RWPE2 (cell line): Measurements from ENCODE around the gene CRTAC1.

ENCODE experiments used
- ATAC-seq: fragments of 200-7000 bp; cut with Tn5 transposase; 3 replicates; pipeline ENCODE4 v1.9.1; 2021; ENCODE audit warnings: low read depth
- DNase-seq: peaks from one replicate; pipeline ENCODE4 v3.0.0-alpha.2; 2020; ENCODE audit warnings: low spot score
- H3K27ac ChIP-seq: fragments of 450-650 bp; 2 replicates; pipeline ENCODE4 v1.5.1; 2017; ENCODE audit warnings: mild to moderate bottlenecking; ENCODE audit not compliant: poor library complexity, severe bottlenecking
- H3K27me3 ChIP-seq: fragments of 250-450 bp; sonication (Bioruptor Pico); 2 replicates; pipeline ENCODE4 v1.5.1; 2021; ENCODE audit warnings: mild to moderate bottlenecking, moderate library complexity; ENCODE audit not compliant: insufficient read depth, poor library complexity, severe bottlenecking
- H3K36me3 ChIP-seq: fragments of 250-450 bp; sonication (Bioruptor Pico); 2 replicates; pipeline ENCODE4 v1.5.1; 2020; ENCODE audit warnings: low read depth, mild to moderate bottlenecking, moderate library complexity
- H3K4me1 ChIP-seq: fragments of 250-450 bp; sonication (Bioruptor Pico); 2 replicates; pipeline ENCODE4 v1.5.1; 2021; ENCODE audit warnings: mild to moderate bottlenecking, moderate library complexity; ENCODE audit not compliant: insufficient read depth, poor library complexity, severe bottlenecking
- H3K4me3 ChIP-seq: fragments of 250-450 bp; sonication (Bioruptor Pico); 2 replicates; pipeline ENCODE4 v1.5.1; 2021; ENCODE audit warnings: mild to moderate bottlenecking, moderate library complexity; ENCODE audit not compliant: severe bottlenecking
- H3K9me3 ChIP-seq: fragments of 250-450 bp; sonication (Bioruptor Pico); 2 replicates; pipeline ENCODE4 v1.5.1; 2021; ENCODE audit warnings: mild to moderate bottlenecking, moderate library complexity; ENCODE audit not compliant: severe bottlenecking
- CTCF ChIP-seq: fragments of 450-650 bp; IDR thresholded peaks from one replicate; pipeline ENCODE4 v1.5.1; 2017; ENCODE audit warnings: mild to moderate bottlenecking, moderate library complexity; ENCODE audit not compliant: poor library complexity, severe bottlenecking

The CRTAC1 gene

DNA sequence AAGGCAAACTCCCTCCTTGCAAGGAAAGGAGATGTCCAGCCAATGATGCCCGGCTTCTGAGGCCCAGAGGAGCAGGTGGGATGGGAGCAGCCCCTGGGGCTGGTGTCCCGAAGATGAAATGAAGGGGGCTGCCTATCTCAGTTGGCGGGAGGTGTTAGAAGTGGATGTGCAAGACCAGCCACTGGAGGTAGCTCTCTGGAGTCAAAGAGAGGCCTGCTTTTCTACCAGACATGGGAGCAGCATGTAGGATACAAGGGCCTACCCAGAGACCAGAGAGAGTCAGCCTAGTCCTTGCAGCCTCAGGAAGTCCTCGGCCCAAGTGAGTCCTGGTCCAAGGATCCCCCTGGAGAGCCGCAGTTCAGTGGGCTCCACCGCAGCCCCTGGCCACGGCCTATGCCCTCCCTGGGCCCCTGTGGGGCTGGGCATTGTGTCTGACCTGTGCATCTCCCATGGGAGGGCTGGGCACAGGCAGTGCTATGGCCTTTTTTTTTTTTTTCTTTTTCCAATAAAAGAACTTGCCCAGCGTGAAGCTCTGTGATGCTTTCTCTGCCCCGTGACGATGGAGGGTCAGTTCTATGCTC lies 163.1 kb downstream of the CRTAC1 start:
- DNase-seq (no peak), ATAC-seq (no peak)
- H3K9me3 ChIP-seq, result no peaks in the 10 kb centered on the region
- no peak overlapping the region for H3K27ac ChIP-seq
- H3K4me3 ChIP-seq, result no peak overlapping the region
- TF ChIP-seq CTCF, result no peak
- H3K27me3 ChIP-seq, result no peaks in the 10 kb centered on the region
- H3K36me3 ChIP-seq, result no peaks in the 10 kb centered on the region
- no peaks in the 10 kb centered on the region for H3K4me1 ChIP-seq

DNA sequence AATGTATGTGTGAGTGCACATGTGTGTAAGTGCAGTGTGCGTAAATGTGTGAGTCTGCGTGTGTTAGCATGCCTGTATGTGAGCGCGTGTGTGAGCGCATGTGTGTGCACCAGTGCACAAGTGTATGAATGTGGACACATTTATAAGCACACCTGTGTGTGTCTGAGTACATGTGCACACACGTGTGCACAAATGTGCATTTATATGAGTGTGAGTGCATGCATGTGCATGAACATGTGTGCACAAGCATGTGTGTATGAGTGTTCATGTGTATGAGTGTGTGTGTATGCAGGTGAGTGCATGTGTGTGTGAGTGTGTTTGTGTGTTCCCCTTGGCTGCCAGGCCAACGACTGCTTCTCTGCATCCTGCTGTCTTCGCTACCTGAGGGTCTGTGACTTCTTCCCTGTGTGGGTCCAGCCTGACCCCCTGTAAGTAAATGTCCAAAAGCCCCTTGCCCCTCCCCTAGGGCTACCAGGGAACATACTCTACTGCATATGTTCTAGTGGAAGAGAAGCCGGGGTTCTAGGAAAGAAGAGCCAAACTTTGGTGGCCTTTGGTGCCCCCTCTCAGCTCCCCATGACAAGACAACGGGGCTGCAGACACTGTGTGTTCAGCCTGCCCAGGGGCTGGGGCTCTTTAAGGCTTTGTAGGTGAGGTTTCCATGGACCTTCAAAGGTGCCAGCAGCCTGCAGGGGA lies 163.7 kb downstream of the CRTAC1 start:
- Histone ChIP-seq H3K36me3 (no peaks in the 10 kb centered on the region), H3K9me3 (no peaks in the 10 kb centered on the region), H3K27ac (no peak overlapping the region), H3K4me3 (no peak overlapping the region), H3K27me3 (no peaks in the 10 kb centered on the region), H3K4me1 (no peaks in the 10 kb centered on the region)
- ATAC-seq (no peak), DNase-seq (no peak)
- no peak for TF ChIP-seq CTCF

DNA sequence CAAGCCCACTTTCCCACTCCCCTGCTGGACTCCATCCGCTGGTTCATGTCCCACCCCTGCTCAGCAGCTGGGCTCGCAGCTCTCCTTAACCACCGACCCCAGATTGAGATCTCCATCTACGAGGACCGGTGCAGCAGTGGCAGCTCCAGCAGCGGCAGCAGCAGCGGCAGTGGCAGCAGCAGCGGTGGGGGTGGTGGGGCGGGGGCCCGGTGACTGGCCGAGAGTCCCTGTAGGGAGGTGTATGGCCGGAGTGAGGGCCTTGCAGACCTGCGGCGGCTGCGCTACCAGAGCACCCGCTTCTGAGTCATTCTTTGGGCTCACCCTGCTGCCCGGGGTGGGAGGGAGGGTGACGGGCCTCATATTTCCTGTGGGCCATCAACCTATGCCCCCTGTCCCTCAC lies 164.9 kb downstream of the CRTAC1 start:
- H3K4me3 ChIP-seq, result no peak overlapping the region
- no peaks in the 10 kb centered on the region for H3K9me3 ChIP-seq
- H3K4me1 ChIP-seq, result no peaks in the 10 kb centered on the region
- DNase-seq (no peak), ATAC-seq (no peak)
- H3K27me3 ChIP-seq, result no peaks in the 10 kb centered on the region
- H3K36me3 ChIP-seq, result no peaks in the 10 kb centered on the region
- no peak for TF ChIP-seq CTCF
- H3K27ac ChIP-seq, result no peak overlapping the region

DNA sequence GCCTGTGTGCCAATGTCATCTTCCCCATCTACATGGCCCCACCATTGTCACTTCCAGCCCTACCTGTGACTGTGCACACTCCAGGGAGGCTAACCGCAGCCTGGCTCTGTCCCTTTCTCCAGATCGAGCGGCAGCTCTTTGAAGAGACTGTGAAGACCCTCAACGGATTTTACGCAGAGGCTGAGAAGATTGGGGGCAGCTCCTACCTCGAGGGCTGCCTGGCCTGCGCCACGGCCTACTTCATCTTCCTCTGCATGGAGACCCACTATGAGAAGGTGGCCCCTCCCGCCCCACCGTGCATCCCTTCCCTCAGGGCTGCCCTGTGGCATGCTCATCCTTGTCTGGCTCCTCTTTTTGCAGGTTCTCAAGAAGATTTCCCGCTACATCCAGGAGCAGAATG lies 166.6 kb downstream of the CRTAC1 start:
- no peaks in the 10 kb centered on the region for H3K36me3 ChIP-seq
- DNase-seq, result no peak
- no peaks in the 10 kb centered on the region for H3K9me3 ChIP-seq
- no peaks in the 10 kb centered on the region for H3K4me1 ChIP-seq
- H3K4me3 ChIP-seq, result no peak overlapping the region
- no peaks in the 10 kb centered on the region for H3K27me3 ChIP-seq
- no peak for TF ChIP-seq CTCF
- no peak for ATAC-seq
- H3K27ac ChIP-seq, result no peak overlapping the region

DNA sequence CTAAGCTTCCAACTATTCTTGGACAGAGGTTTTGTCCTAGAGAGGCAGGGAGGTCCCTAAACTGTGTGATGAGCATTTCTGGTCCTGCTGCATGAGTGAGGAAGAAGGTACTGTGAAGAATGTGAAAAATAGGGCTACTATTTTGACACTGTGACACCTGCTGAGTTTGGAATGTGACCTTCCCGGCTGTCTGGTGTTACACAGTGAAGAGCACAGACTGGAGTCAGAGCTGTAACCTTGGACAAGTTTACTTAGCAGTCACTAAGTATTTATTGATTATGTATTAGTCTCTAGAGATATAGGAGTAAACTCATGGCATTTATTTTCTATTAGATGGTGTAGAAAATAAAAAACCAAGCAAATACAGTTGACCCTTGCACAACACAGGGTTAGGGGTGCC lies 168.5 kb downstream of the CRTAC1 start:
- ATAC-seq, result no peak
- TF ChIP-seq CTCF, result no peak
- Histone ChIP-seq H3K9me3 (no peaks in the 10 kb centered on the region), H3K36me3 (no peaks in the 10 kb centered on the region), H3K4me1 (no peaks in the 10 kb centered on the region), H3K4me3 (no peak overlapping the region), H3K27me3 (no peaks in the 10 kb centered on the region), H3K27ac (no peak overlapping the region)
- DNase-seq, result no peak
